Activated gamma-delta T cell treated with Interleukin-2 at 50 U/mL for 16 hours (primary cell): ENCODE results near the gene GARIN5A.

Source experiments
- DNase-seq: peaks from one replicate; pipeline ENCODE4 v3.0.0-alpha.2; 2020

The GARIN5A gene

DNA sequence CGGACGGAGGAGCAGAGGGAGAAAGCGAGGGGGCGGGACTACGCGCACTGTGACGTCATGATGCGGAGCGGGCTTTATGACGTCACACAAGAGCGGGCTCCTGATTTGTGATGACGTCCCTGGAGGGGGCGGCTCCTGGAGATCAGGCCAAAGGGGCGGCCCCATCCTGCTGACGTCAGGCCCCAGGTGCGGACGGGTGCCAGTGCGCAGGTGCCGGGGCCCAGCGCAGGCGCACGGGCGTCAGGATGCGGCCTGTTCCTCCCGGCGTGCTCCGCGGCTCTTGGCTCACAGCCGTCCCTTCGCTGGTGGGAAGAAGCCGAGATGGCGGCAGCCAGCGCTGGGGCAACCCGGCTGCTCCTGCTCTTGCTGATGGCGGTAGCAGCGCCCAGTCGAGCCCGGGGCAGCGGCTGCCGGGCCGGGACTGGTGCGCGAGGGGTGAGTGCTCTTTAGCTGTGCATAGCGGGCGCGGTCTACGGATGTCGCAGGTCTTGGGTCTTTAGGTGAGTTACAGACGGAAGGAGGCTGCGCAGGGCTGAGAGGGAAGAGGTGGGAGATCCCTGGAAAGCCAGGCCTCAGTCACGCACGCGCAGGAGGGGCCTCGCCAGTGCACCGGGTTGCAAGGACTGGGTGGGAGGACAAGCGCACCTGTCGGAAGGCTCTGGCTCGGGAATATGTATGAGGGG lies at the start of gene GARIN5A, which contains the start of gene EMC10:
TSS of gene GARIN5A (minus strand) at position 625 of the 683 bp plus-strand sequence. CDS start at position 165, 460 bp downstream.
TSS of gene EMC10 (plus strand) at position 284 of the 683 bp plus-strand sequence. CDS start at position 322, 38 bp downstream.
- peak; percentile 85 for DNase-seq

DNA sequence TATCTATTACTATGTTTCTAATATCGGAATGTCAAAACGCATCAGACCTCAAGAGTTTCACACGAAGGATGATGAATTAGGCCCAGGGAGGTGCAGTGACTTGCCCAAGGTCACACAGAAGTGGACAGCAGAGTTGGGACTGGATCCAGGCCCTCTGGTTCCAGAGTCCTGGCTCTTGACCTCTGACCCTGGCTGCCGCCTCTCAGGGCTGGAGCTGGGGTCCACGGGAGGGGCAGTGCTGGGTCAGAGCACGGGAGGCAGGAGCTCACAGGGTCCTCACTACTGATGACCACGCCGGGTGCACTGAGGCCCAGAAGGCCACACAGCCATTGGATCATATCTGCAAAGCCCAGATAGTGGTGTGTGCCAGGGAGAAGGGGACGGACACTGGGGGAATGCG lies 46.2 kb upstream of the GARIN5A start:
- DNase-seq = no peak

GRCh38 chr19:50520822-50521465 lies 44.3 kb upstream of the GARIN5A start:
- DNase-seq = no peak

DNA sequence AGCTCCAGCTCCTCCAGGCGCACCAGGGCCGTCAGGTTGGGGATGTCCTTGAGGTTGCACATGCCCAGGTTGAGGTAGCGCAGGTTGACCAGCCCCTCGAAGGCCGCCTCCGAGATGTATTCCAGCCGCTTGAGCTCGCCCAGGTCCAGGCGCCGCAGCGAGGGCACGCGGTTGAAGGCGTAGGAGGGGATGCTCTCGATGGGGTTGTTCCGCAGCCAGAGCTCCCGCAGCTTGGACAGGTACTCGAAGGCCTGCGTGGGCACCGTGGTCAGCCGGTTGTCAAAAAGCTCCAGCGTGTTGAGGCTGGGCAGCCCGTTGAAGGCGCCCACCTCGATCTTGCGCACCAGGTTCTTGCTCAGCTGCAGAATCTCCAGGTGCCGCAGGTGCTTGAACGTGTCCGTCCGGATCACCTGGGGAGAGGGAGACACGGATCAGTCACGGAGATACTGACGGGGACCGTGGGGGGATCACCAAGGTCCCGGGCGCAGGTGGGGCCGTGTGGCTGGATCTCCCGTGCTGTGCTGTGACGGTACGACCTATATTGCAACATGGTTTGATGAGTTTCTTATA lies 42.4 kb upstream of the GARIN5A start:
- no peak for DNase-seq

DNA sequence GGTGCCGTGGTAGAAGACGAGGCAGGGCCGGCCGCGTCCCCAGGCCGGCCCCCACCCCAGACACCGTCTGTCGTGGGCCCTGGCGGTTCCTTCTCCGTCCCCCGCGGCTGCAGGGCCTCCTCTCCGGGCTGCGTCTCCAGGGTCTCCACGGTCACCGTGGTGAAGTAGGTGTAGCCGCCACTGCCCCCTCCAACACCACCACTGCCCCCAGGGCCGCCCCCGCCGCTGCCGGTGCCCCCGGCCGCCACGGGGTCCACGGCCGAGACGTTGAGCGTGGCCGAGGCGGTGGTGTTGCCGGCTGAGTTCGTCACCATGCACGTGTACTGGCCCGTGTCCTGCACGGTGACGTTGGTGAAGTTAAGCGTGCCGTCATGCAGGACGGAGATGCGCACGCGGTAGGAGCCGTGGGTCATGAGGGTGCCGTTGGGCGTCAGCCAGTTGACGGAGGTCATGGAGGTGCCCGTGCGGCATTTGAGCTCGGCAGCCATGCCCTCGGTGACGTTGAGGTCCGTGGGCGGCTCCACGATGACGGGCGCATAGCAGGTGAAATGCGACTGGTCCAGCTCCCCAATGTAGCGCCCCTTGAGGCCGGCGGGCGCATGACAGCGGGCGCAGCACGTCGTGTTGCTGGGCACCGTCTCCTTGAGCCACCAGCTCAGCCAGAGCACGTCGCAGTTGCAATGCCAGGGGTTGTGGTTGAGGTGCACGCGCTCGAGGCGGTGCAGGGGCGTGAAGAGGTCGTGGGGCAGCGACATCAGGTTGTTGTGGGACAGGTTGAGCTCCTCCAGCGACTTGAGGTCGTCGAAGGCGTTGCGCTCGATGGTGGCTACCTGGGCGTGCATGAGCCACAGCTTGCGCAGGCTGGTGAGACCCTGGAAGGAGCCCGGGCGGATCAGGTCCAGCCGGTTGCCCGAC lies 41.7 kb upstream of the GARIN5A start:
- DNase-seq = no peak

GRCh38 chr19:50517704-50518075 lies 41.0 kb upstream of the GARIN5A start:
- DNase-seq = no peak

GRCh38 chr19:50516964-50517703 lies 40.5 kb upstream of the GARIN5A start:
- DNase-seq = no peak

- DNase-seq = no peak
These were observed 39.8 kb upstream of the GARIN5A start for GRCh38 chr19:50516456-50516855.

DNA sequence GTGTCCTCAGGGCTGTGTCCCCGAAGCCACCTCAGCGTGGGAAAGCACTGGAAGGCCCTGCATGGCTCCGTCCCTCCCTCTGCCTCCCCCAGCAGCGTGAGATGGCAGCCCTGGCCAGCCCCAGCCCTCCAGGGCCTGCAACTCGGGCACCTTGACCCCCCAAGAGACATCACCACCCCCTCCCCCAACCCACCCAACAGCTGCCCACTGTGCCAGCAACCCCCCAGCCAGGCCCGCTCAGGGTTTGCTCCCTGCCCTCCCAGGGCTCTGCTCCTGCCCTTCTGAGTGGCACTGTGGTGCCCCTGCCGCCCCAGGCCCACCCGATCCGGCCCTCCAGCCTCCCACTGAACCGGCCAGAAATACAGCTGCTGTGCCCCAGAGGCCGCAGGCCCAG lies 38.5 kb upstream of the GARIN5A start:
- DNase-seq = no peak

GRCh38 chr19:50514346-50515167 lies 37.9 kb upstream of the GARIN5A start:
- no peak for DNase-seq

DNA sequence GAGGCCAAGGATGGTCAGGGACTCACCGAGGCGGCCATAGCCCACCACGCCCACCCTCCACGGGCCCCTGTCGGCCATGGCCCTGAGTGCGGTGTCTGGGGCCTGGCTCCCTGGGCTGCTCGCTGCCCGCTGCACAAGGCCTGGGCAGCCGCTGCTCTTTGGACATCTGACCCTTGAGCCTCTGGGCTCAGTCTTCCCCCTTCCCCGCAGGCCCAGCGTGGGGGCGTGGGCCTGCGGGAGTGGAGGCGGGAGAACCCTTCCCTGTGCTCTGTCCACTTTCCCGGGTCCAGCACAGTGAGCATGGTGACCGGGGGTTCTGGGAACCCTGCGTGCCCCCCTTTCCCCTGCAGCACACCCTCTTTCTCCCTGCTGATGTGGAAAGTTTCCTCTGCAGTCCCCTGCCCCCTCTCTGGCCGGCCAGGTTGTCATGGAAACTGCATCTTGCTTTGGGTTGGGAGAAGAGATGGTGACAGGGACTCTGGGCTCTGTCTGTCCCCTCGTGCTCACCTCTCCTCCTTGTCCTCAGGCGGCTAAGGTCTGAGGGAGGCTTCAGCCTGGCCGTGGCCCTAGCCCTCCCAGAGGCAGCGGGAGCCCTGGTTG lies 37.2 kb upstream of the GARIN5A start, which contains the start of gene ASPDH:
TSS of gene ASPDH (minus strand) at position 168 of the 600 bp plus-strand sequence. CDS start at position 78, 90 bp downstream.
- no peak for DNase-seq

GRCh38 chr19:50512999-50513745 lies 36.5 kb upstream of the GARIN5A start:
- no peak for DNase-seq

DNA sequence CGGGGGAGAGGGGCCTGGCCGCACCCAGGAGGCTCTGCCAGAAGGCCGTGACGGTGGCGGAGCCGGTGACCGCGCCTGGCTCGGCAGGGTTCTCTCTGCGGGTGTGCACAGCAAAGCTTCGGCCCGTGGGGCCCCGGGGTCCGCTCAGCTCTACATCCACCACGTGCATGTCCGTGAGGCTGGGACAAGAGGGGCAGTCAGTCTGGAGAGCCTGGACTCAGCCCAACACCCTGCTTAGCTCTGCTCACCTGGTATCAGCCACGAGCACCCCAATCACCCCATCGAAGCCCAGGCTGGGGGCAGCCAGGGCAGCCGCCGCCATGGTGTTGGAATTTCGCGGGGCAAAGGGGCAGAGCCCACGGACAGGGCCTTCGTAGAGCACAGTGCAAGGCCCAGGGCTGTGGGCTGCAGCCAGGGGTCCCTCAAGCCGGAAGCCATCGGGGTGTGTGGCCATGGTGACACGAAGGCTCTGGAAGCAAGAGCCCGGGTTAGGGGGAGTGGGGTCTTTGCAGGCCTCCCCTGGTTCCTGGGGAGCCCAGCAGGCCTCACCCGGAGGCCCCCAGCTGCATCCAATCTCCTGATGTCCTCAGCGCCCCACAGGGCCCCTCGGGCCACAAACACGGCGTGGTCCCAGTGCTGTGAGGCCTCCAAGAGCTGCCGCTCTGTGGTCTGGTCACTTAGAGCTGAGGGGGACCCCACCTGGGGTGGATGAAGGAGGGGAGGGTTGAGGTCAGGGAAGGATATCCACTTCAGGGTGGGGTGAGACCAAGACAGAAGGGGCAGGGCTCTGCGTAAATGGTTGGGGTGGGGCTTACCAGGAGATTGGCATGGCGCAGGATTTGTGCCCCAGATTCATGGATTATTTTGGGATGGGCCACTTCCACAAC lies 35.7 kb upstream of the GARIN5A start:
- no peak for DNase-seq

GRCh38 chr19:50511069-50511822 lies 34.6 kb upstream of the GARIN5A start, which contains the start of gene JOSD2:
Gene JOSD2 (minus strand): TSS chr19:50511191. CDS start chr19:50510431, 760 bp downstream.
- peak; percentile 95 for DNase-seq

- no peak for DNase-seq
These were observed 34.0 kb upstream of the GARIN5A start for GRCh38 chr19:50510700-50511068.

- no peak for DNase-seq
These were observed 33.5 kb upstream of the GARIN5A start for GRCh38 chr19:50510121-50510670.

- DNase-seq = no peak
These were observed 32.7 kb upstream of the GARIN5A start for GRCh38 chr19:50509366-50509765.

DNA sequence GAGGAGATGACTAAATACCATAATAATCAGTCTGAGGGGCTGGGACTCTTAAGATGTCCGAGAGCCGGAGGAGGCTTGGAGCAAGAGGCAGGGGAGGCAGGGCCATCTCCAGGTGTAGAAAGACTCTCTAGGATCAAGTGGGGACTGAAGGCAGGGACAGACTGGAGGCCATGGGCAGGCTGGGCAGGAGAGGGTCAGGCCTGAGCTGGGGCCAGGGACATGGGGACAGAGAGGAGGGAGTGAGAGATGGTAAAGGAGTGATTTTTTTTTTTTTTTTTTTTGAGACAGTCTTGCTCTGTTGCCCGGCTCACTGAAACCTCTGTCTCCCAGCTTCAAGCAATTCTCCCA lies 32.2 kb upstream of the GARIN5A start:
- DNase-seq = no peak
